ENCODE data around the gene LYVE1. TPM values are rescaled to one million over a fixed set of nuclear protein-coding genes. Genes with fewer than 3 reads are reported as not detected.
"Not testable (repeated sequence)": the region's sequence is repeated elsewhere in the genome, so short reads cannot be mapped to it uniquely, and the experiment has no call there.

The LYVE1 gene
- total and polyA plus RNA-seq, 5 donors from 2014 or later, result not detected

- Histone ChIP-seq H3K27ac (ENCODE audit: insufficient read depth, low read length, poor library complexity, severe bottlenecking) (no peak overlapping the region), H3K27me3 (ENCODE audit: control insufficient read depth, insufficient read depth, low read length) (peaks cover 3% of the 10 kb centered on the region), H3K36me3 (ENCODE audit: control insufficient read depth, insufficient read depth, low read length) (no peaks in the 10 kb centered on the region), H3K4me1 (ENCODE audit: control insufficient read depth, insufficient read depth, low read length, poor library complexity, severe bottlenecking) (no peaks in the 10 kb centered on the region), H3K4me3 (ENCODE audit: low read depth, low read length) (no peak overlapping the region), H3K9me3 (ENCODE audit: control insufficient read depth in 2 of 2, low read length in 2 of 2) (no peaks in the 10 kb centered on the region)
- Mint-ChIP-seq H3K9me3 (peaks cover 0 to 3% (median 0%) of the 10 kb centered on the region in 7 donors), H3K4me1 (no peaks in the 10 kb centered on the region), H3K36me3 (no peaks in the 10 kb centered on the region), H3K27ac (no peak overlapping the region), H3K4me3 (no peak overlapping the region), H3K27me3 (peaks cover 5% of the 10 kb centered on the region)
- no peak for ATAC-seq (ENCODE audit: low read depth in 2 of 2)
- no peak for DNase-seq
These were observed 31.1 kb upstream of the LYVE1 start for GRCh38 chr11:10599388-10600175.

GRCh38 chr11:10598816-10599215 is 30.4 kb upstream of the LYVE1 start:
- ATAC-seq (ENCODE audit: low read depth in 2 of 2), result no peak
- H3K27ac Mint-ChIP-seq, result no peak overlapping the region
- Histone ChIP-seq H3K4me3 (ENCODE audit: low read depth, low read length) (no peak overlapping the region), H3K27me3 (ENCODE audit: control insufficient read depth, insufficient read depth, low read length) (peaks cover 3% of the 10 kb centered on the region), H3K36me3 (ENCODE audit: control insufficient read depth, insufficient read depth, low read length) (no peaks in the 10 kb centered on the region), H3K27ac (ENCODE audit: insufficient read depth, low read length, poor library complexity, severe bottlenecking) (no peak overlapping the region), H3K9me3 (ENCODE audit: control insufficient read depth in 2 of 2, low read length in 2 of 2) (no peaks in the 10 kb centered on the region), H3K4me1 (ENCODE audit: control insufficient read depth, insufficient read depth, low read length, poor library complexity, severe bottlenecking) (no peaks in the 10 kb centered on the region)
- H3K36me3 Mint-ChIP-seq, result no peaks in the 10 kb centered on the region
- no peaks in the 10 kb centered on the region for H3K4me1 Mint-ChIP-seq
- H3K27me3 Mint-ChIP-seq, result peaks cover 5% of the 10 kb centered on the region
- DNase-seq, result no peak
- H3K9me3 Mint-ChIP-seq, result peaks cover 0 to 3% (median 0%) of the 10 kb centered on the region in 7 donors
- no peak overlapping the region for H3K4me3 Mint-ChIP-seq

GRCh38 chr11:10597877-10598351 is 29.4 kb upstream of the LYVE1 start:
- Mint-ChIP-seq H3K4me1 (no peaks in the 10 kb centered on the region), H3K27ac (peak overlapping the region in 1 of 3 donors; percentile 40), H3K36me3 (no peaks in the 10 kb centered on the region), H3K27me3 (peaks cover 5% of the 10 kb centered on the region), H3K9me3 (peaks cover 0 to 3% (median 0%) of the 10 kb centered on the region in 7 donors), H3K4me3 (no peak overlapping the region)
- DNase-seq (no peak), ATAC-seq (ENCODE audit: low read depth in 2 of 2) (no peak)
- Histone ChIP-seq H3K27me3 (ENCODE audit: control insufficient read depth, insufficient read depth, low read length) (peaks cover 3% of the 10 kb centered on the region), H3K27ac (ENCODE audit: insufficient read depth, low read length, poor library complexity, severe bottlenecking) (no peak overlapping the region), H3K9me3 (ENCODE audit: control insufficient read depth in 2 of 2, low read length in 2 of 2) (no peaks in the 10 kb centered on the region), H3K4me3 (ENCODE audit: low read depth, low read length) (no peak overlapping the region), H3K4me1 (ENCODE audit: control insufficient read depth, insufficient read depth, low read length, poor library complexity, severe bottlenecking) (no peaks in the 10 kb centered on the region), H3K36me3 (ENCODE audit: control insufficient read depth, insufficient read depth, low read length) (no peaks in the 10 kb centered on the region)

GRCh38 chr11:10595840-10596239 is 27.4 kb upstream of the LYVE1 start:
- ATAC-seq (ENCODE audit: low read depth in 2 of 2); H3K36me3 ChIP-seq (ENCODE audit: control insufficient read depth, insufficient read depth, low read length); H3K4me3 ChIP-seq (ENCODE audit: low read depth, low read length); H3K36me3 Mint-ChIP-seq; H3K4me1 Mint-ChIP-seq; H3K4me1 ChIP-seq (ENCODE audit: control insufficient read depth, insufficient read depth, low read length, poor library complexity, severe bottlenecking); DNase-seq; H3K9me3 ChIP-seq (ENCODE audit: control insufficient read depth in 2 of 2, low read length in 2 of 2); H3K27ac Mint-ChIP-seq; H3K27ac ChIP-seq (ENCODE audit: insufficient read depth, low read length, poor library complexity, severe bottlenecking); H3K27me3 ChIP-seq (ENCODE audit: control insufficient read depth, insufficient read depth, low read length); H3K4me3 Mint-ChIP-seq; H3K9me3 Mint-ChIP-seq: not testable (repeated sequence)
- peaks cover 13% of the 10 kb centered on the region for H3K27me3 Mint-ChIP-seq

- Mint-ChIP-seq H3K27me3 (peaks cover 18% of the 10 kb centered on the region), H3K9me3 (peaks cover 0 to 2% (median 0%) of the 10 kb centered on the region in 7 donors), H3K4me3 (no peak overlapping the region), H3K4me1 (no peaks in the 10 kb centered on the region), H3K36me3 (no peaks in the 10 kb centered on the region), H3K27ac (no peak overlapping the region)
- Histone ChIP-seq H3K27me3 (ENCODE audit: control insufficient read depth, insufficient read depth, low read length) (peaks cover 6% of the 10 kb centered on the region), H3K9me3 (ENCODE audit: control insufficient read depth in 2 of 2, low read length in 2 of 2) (no peaks in the 10 kb centered on the region), H3K4me3 (ENCODE audit: low read depth, low read length) (no peak overlapping the region), H3K4me1 (ENCODE audit: control insufficient read depth, insufficient read depth, low read length, poor library complexity, severe bottlenecking) (no peaks in the 10 kb centered on the region), H3K36me3 (ENCODE audit: control insufficient read depth, insufficient read depth, low read length) (no peaks in the 10 kb centered on the region), H3K27ac (ENCODE audit: insufficient read depth, low read length, poor library complexity, severe bottlenecking) (no peak overlapping the region)
- ATAC-seq (ENCODE audit: low read depth in 2 of 2) (no peak), DNase-seq (peak in 1 of 3 donors; percentile 41)
These were observed 25.9 kb upstream of the LYVE1 start for GRCh38 chr11:10594407-10594806.

GRCh38 chr11:10592331-10592730 is 23.9 kb upstream of the LYVE1 start:
- H3K4me1 Mint-ChIP-seq, result no peaks in the 10 kb centered on the region
- no peak overlapping the region for H3K27ac Mint-ChIP-seq
- H3K4me3 Mint-ChIP-seq, result no peak overlapping the region
- no peaks in the 10 kb centered on the region for H3K36me3 Mint-ChIP-seq
- ATAC-seq (ENCODE audit: low read depth in 2 of 2) (no peak), DNase-seq (no peak)
- peaks cover 18% of the 10 kb centered on the region for H3K27me3 Mint-ChIP-seq
- Histone ChIP-seq H3K27ac (ENCODE audit: insufficient read depth, low read length, poor library complexity, severe bottlenecking) (no peak overlapping the region), H3K36me3 (ENCODE audit: control insufficient read depth, insufficient read depth, low read length) (no peaks in the 10 kb centered on the region), H3K4me1 (ENCODE audit: control insufficient read depth, insufficient read depth, low read length, poor library complexity, severe bottlenecking) (no peaks in the 10 kb centered on the region), H3K27me3 (ENCODE audit: control insufficient read depth, insufficient read depth, low read length) (peaks cover 3% of the 10 kb centered on the region), H3K9me3 (ENCODE audit: control insufficient read depth in 2 of 2, low read length in 2 of 2) (no peaks in the 10 kb centered on the region), H3K4me3 (ENCODE audit: low read depth, low read length) (no peak overlapping the region)
- H3K9me3 Mint-ChIP-seq, result peaks cover 0 to 2% (median 0%) of the 10 kb centered on the region in 7 donors

GRCh38 chr11:10591741-10592140 is 23.3 kb upstream of the LYVE1 start:
- Histone ChIP-seq H3K36me3 (ENCODE audit: control insufficient read depth, insufficient read depth, low read length) (no peaks in the 10 kb centered on the region), H3K27me3 (ENCODE audit: control insufficient read depth, insufficient read depth, low read length) (peaks cover 3% of the 10 kb centered on the region), H3K9me3 (ENCODE audit: control insufficient read depth in 2 of 2, low read length in 2 of 2) (no peaks in the 10 kb centered on the region), H3K4me1 (ENCODE audit: control insufficient read depth, insufficient read depth, low read length, poor library complexity, severe bottlenecking) (no peaks in the 10 kb centered on the region), H3K4me3 (ENCODE audit: low read depth, low read length) (no peak overlapping the region), H3K27ac (ENCODE audit: insufficient read depth, low read length, poor library complexity, severe bottlenecking) (no peak overlapping the region)
- ATAC-seq (ENCODE audit: low read depth in 2 of 2) (no peak), DNase-seq (no peak)
- Mint-ChIP-seq H3K4me1 (no peaks in the 10 kb centered on the region), H3K9me3 (peaks cover 0 to 2% (median 0%) of the 10 kb centered on the region in 7 donors), H3K27ac (no peak overlapping the region), H3K4me3 (no peak overlapping the region), H3K27me3 (peaks cover 18% of the 10 kb centered on the region), H3K36me3 (no peaks in the 10 kb centered on the region)

Measured in CD4-positive, CD25-positive, alpha-beta regulatory T cell (primary cell).